HepG2 (cell line): Measurements from ENCODE around the gene ZNF629. TPM values are rescaled to one million over a fixed set of nuclear protein-coding genes. Genes with fewer than 3 reads are reported as not detected.
A peak's percentile ranks its signal among the peaks of the same experiment; 100 is the strongest.

Experiments
- ATAC-seq: fragments of 200-7000 bp; cut with Tn5 transposase; 3 replicates; pipeline ENCODE4 v1.9.1; 2020; ENCODE audit warnings: mild to moderate bottlenecking, moderate library complexity
- BruUV-seq: library from RNA; stranded (reverse); fragments of 400-500 nt; replicated peaks from 2 replicates; lab custom pipeline; 2021; lab: Mats Ljungman, UMichigan
- CTCF ChIA-PET: fragments of 300-600 bp; formaldehyde crosslinking; extraction: SDS; loops from one replicate; lab custom pipeline; 2021; ENCODE audit warnings: low total read pairs, inconsistent platforms, low intra/inter-chr PET ratio; lab: Yijun Ruan, JAX
- POLR2A ChIA-PET: fragments of 350-600 bp; sonication (Branson Sonifier 250); formaldehyde crosslinking; loops from one replicate; lab custom pipeline; 2020; ENCODE audit warnings: antibody characterized with exemption, inconsistent platforms; lab: Yijun Ruan, JAX
- DNase-seq: peaks from one replicate; pipeline ENCODE4 v3.0.0-alpha.2; 2015; ENCODE audit warnings: low spot score
- FAIRE-seq: peaks from 3 replicates; lab custom pipeline; 2011; peaks lifted over from hg19 to GRCh38; lab: Jason Lieb, UNC
- H2AFZ ChIP-seq: one replicate; pipeline ENCODE4 v1.6.1; 2011; ENCODE audit warnings: low read length, inconsistent platforms
- H3K27ac ChIP-seq: fragments of 300-600 bp; 3 replicates; pipeline ENCODE4 v1.8.0; 2011; ENCODE audit warnings: mixed run types, mild to moderate bottlenecking, mixed read lengths, low read length, inconsistent platforms; ENCODE audit not compliant: insufficient read depth; ENCODE audit errors: extremely low read length
- H3K27me3 ChIP-seq, 2 experiments: fragments of 200-600 bp in 1 of 2; 2 replicates in 1 of 2; 3 replicates in 1 of 2; pipeline versions ENCODE4 v1.6.0 to v1.8.0; 2011; ENCODE audit warnings: low read length in 2 of 2, mild to moderate bottlenecking in 2 of 2, moderate library complexity in 2 of 2, inconsistent platforms in 1 of 2; ENCODE audit not compliant: insufficient read depth in 2 of 2, control insufficient read depth in 1 of 2
- H3K36me3 ChIP-seq, 2 experiments: fragments of 200-600 bp in 1 of 2; replicated peaks in 1 of 2; 2 replicates in 1 of 2; 3 replicates in 1 of 2; pipeline versions ENCODE4 v1.5.1 to v1.8.0; 2011; ENCODE audit warnings: low read length in 2 of 2, inconsistent platforms in 1 of 2; ENCODE audit not compliant: insufficient read depth in 2 of 2, control insufficient read depth in 1 of 2
- H3K4me1 ChIP-seq: 2 replicates; pipeline ENCODE4 v1.5.1; 2012; ENCODE audit warnings: low read length, inconsistent platforms; ENCODE audit not compliant: insufficient read depth
- H3K4me2 ChIP-seq: 2 replicates; pipeline ENCODE4 v1.6.0; 2011; ENCODE audit warnings: low read depth, low read length, inconsistent platforms
- H3K4me3 ChIP-seq, 3 experiments: fragments of 200-600 bp in 1 of 3; sonication (generic), shearing (Covaris generic) in 1 of 3; replicated peaks in 1 of 3; 2 replicates each; pipeline ENCODE4 v1.5.1; 2011 to 2016; ENCODE audit warnings: low read length in 3 of 3, inconsistent platforms in 2 of 3, low read depth in 2 of 3, mild to moderate bottlenecking in 2 of 3, control low read depth in 1 of 3, mixed read lengths in 1 of 3; ENCODE audit not compliant: insufficient read depth in 1 of 3
- H3K79me2 ChIP-seq: one replicate; pipeline ENCODE4 v1.6.1; 2011; ENCODE audit warnings: low read length, inconsistent platforms; ENCODE audit not compliant: insufficient read depth
- H3K9ac ChIP-seq: 2 replicates; pipeline ENCODE4 v1.6.0; 2011; ENCODE audit warnings: mild to moderate bottlenecking, low read depth, low read length, inconsistent platforms; ENCODE audit not compliant: insufficient read depth
- H3K9me3 ChIP-seq: 2 replicates; pipeline ENCODE4 v1.5.1; 2012; ENCODE audit warnings: mild to moderate bottlenecking, low read length
- H4K20me1 ChIP-seq: 2 replicates; pipeline ENCODE4 v1.6.0; 2011; ENCODE audit warnings: inconsistent platforms, mild to moderate bottlenecking, low read length, moderate library complexity; ENCODE audit not compliant: insufficient read depth
- FOXO4 ChIP-seq: sonication (generic); formaldehyde crosslinking; conservative IDR thresholded peaks from 2 replicates; pipeline ENCODE4 v1.8.1; 2023; ENCODE audit warnings: missing genetic modification reagents
- HDAC2 ChIP-seq: sonication (generic); formaldehyde crosslinking; IDR thresholded peaks from 2 replicates; pipeline ENCODE4 v1.4.0; 2020; ENCODE audit warnings: missing genetic modification reagents
- IKZF4 ChIP-seq: sonication (generic); formaldehyde crosslinking; IDR thresholded peaks from 2 replicates; pipeline ENCODE4 v1.5.1; 2020; ENCODE audit warnings: borderline replicate concordance, mild to moderate bottlenecking, low read depth, missing genetic modification reagents; ENCODE audit errors: not compliant biosample characterization
- SIX1 ChIP-seq: sonication (generic); formaldehyde crosslinking; IDR thresholded peaks from 2 replicates; pipeline ENCODE4 v1.4.0; 2020; ENCODE audit warnings: missing genetic modification reagents, borderline replicate concordance
- ZNF766 ChIP-seq: sonication (generic); formaldehyde crosslinking; IDR thresholded peaks from 2 replicates; pipeline ENCODE4 v1.5.0; 2020; ENCODE audit warnings: missing genetic modification reagents, borderline replicate concordance
- ZUFSP ChIP-seq: sonication (generic); formaldehyde crosslinking; IDR thresholded peaks from 2 replicates; pipeline ENCODE4 v1.9.0; 2021; ENCODE audit warnings: missing genetic modification reagents, mild to moderate bottlenecking, borderline replicate concordance
- WGBS: methylation state at CpG from one replicate; pipeline ENCODE4 v1.1.6; 2017; ENCODE audit warnings: low lambda C conversion rate; 5-methylcytosine and 5-hydroxymethylcytosine counted together
- in situ Hi-C: cut with HindIII; loops from 2 replicates; pipeline ENCODE4 v1.10.0; 2017; ENCODE audit warnings: low pct_unique_long_range_greater_than_20kb; ENCODE audit not compliant: extremely low pct_ligation_motif_present
- intact Hi-C: fragments of 100-400 bp; cut with micrococcal nuclease; formaldehyde crosslinking; loops from one replicate; pipeline ENCODE4 v1.10.0; 2022; ENCODE audit not compliant: unreplicated experiment
- polyA plus RNA-seq, 8 experiments: library from polyadenylated mRNA; depleted of rRNA in 3 of 8; stranded (reverse) in 7 of 8; unstranded in 1 of 8; fragments of >200 nt; fragmentation: Illumina TruSeq in 4 of 8; extraction: Trizol in 4 of 8; gene quantifications; 2 replicates each; pipeline versions ENCODE4 v1.2.1 to v1.2.3, GENCODE V29; 2011 to 2016; ENCODE audit warnings: low read depth in 4 of 8, missing spikeins in 1 of 8, mixed read lengths in 1 of 8; ENCODE audit not compliant: insufficient read depth in 1 of 8
- total RNA-seq, 5 experiments: library from RNA; depleted of rRNA; stranded (reverse); fragments of >200 nt; fragmentation: Illumina TruSeq; extraction: Trizol; gene quantifications; 2 replicates each; pipeline ENCODE4 v1.2.3, GENCODE V29; 2016; ENCODE audit warnings: low read depth in 1 of 5

The ZNF629 gene
- total and polyA plus RNA-seq, 2 of the 13 experiments (the other 11 are each of a cell fraction or from before 2014, with no cell fraction given): 6.1 to 16.5 TPM

- DNase-seq: no peak
- BruUV-seq: no TSS peak
- H3K4me3 ChIP-seq: no peak overlapping the region
- H3K79me2 ChIP-seq: peaks cover 16% of the 10 kb centered on the region
- ChIA-PET CTCF (no interaction called here), POLR2A (no interaction called here)
- peaks cover 35% of the 10 kb centered on the region for H3K4me1 ChIP-seq
- TF ChIP-seq FOXO4 (CRISPR knock-in tag) (0 out of 2 replicates have a peak, but pooled peaks have one; percentile 61), ZUFSP (CRISPR knock-in tag) (no peak), HDAC2 (CRISPR knock-in tag) (no peak), SIX1 (CRISPR knock-in tag) (no peak), ZNF766 (CRISPR knock-in tag) (no peak), IKZF4 (no peak)
- no peak overlapping the region for H2AFZ ChIP-seq
- no peak overlapping the region for H3K27ac ChIP-seq
- no peak overlapping the region; the same call in 1 of the 2 replicates for H3K4me2 ChIP-seq
- H3K36me3 ChIP-seq: peaks cover 17 to 38% of the 10 kb centered on the region in 2 experiments
- H3K9me3 ChIP-seq: no peaks in the 10 kb centered on the region
- FAIRE-seq: no peak
- in situ Hi-C loops (no loop called here), intact Hi-C loops (no loop called here)
- 91% methylated on average over 4 of the region's 4 CpGs for WGBS
- H4K20me1 ChIP-seq: no peaks in the 10 kb centered on the region
- ATAC-seq: no peak
- H3K27me3 ChIP-seq: no peaks in the 10 kb centered on the region
- no peak overlapping the region for H3K9ac ChIP-seq
These were observed 36.8 kb downstream of the ZNF629 start for GRCh38 chr16:30750201-30750600.
